GM21515 (cell line): ENCODE measurements around the gene PRR35.
"Not testable (repeated sequence)": the region's sequence is repeated elsewhere in the genome, so short reads cannot be mapped to it uniquely, and the experiment has no call there.

Experiments
- ATAC-seq: cut with Tn5 transposase; IDR thresholded peaks from one replicate; pipeline ENCODE4 v1.9.1; 2021; ENCODE audit not compliant: unreplicated experiment

The PRR35 gene

DNA sequence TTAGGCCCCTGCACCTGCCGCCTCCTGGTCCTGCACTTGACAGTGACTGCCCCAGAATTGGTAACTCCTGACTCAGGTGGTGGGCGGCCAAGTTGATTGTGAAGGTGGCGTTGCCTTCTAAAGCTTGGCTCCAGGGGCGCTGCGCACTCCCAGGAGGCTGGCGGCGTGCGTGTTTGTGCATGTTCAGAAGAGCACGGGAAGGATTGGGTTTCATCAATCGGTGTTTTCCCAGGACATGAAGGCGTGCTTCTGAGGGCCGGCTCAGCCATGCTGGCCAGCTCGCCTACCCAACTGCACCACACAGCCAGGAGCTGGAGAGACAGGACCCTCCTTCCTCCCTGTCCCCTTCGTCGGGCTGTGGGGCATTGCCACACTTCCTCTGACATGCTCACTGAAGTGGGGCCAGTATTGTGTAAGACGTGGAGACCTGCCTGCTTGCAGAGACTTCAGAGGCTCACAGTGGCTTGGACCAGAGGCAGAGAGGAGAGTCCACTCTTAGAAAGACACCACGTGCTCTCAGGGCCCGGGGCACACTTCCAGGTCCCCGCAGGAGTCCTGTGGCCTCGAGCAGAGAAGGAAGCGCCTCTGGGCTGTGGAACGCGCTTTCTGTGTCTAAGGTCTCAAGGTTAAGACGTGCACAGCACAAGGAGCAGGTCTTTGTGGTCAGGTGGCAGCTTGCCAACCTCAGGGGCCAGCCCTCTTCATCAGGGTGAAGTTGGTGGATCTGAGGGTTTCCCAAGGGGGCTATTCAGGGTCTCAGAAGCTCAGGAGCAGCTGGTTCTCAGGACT is 32.5 kb downstream of the PRR35 start:
- no peak for ATAC-seq

GRCh38 chr16:593406-593805 is 33.2 kb downstream of the PRR35 start:
- no peak for ATAC-seq

DNA sequence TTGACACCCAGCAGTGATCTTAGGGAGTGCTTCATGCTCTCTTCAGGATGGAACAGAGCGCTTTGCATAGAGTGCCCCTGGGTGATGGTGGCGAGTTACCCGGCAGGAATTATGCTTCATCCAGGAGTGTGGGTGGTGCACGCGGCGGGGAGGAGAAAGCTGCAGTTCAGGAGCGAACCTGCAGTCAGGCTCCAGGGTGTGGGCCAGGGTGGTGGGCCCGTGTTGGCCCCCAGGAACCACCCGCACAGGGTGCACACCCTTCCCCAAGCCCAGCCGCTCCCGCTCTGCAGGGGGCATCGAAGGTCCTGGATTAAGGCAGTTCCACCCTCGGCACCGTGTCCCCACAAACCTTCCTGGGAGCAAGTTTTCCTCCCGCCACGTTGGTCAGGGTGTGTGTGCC is 33.6 kb downstream of the PRR35 start:
- ATAC-seq: no peak

- no peak for ATAC-seq
Observed at GRCh38 chr16:595094-595528, 34.9 kb downstream of the PRR35 start.

GRCh38 chr16:595942-596735 is 35.9 kb downstream of the PRR35 start:
- no peak for ATAC-seq

- no peak for ATAC-seq
Observed at GRCh38 chr16:596736-597060, 36.5 kb downstream of the PRR35 start.

DNA sequence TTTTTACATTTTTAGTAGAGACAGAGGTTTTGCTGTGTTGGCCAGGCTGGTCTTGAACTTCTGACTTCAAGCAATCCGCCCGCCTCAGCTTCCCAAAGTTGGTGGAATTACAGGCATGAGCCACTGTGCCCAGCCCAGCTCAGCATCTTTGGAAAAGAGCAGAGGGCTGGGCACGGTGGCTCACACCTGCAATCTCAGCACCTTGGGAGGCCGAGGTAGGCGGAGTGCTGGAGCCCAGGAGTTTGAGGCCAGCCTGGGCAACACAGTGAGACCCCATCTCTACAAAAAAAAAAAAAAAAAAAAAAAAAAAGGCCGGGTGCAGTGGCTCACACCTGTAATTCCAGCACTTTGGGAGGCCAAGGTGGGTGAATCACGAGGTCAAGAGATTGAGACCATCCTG is 37.5 kb downstream of the PRR35 start:
- not testable (repeated sequence) for ATAC-seq

DNA sequence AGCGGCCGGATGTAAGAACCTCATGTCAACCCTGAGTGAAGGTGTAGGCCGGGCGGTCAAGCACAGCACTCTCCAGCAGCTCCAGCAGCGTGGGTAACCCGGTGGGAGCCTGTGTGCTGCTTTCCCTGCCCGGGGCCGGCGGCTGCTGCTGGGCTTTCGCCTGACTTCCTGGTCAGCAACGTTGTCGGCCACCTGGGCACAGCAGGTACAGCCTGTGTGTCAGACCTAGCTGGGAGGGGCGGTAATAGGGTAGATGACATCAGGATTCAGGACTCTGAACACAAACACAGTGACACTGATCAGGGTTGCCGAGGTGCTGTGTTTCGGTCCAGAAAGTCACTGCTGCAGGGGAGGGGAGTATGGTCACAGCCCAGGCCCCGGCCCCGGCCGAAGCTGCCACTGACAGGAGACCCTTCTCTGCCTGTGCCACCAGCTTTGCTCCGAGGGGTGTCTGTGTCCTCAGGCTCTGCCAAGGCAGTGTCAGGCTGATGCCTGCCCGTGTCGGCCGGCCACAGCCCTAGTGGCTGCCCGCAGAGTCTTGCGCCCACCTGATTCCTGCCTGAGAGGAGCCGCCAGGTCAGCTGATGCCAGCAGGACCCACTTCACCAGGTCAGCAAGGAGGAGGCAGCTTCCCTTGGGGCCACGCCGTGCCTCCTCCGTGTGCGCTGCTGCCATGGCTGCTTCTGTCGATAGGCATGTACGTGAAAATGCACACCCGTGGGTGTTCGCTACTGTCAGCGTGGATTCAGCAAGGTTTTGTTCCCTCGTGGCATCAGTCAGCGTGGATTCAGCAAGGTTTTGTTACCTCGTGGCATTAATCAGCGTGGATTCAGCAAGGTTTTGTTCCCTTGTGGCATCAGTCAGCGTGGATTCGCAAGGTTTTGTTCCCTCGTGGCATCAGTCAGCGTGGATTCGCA is 38.9 kb downstream of the PRR35 start:
- no peak for ATAC-seq

DNA sequence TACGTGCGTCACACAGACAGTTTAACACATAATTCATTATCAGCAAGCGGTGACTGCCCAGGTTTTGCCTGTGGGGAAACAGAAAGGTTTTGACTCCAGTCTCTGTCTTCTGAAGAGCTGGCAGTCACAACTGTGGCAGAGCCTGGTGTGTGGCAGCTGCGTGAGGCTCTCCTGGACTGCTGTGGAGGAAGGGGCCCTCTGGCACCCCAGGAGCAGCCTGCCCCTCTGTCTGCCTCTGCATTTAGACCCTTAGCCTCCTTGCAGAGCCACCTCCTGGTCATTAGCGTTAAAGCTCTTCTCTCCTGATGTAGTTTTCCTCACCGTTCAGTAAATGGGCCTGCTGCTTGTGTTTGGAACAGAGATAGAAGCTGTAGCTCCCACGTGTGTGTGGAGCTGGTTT is 40.6 kb downstream of the PRR35 start:
- ATAC-seq: no peak

GRCh38 chr16:603933-604332 is 43.7 kb downstream of the PRR35 start:
- no peak for ATAC-seq

GRCh38 chr16:606656-607307 is 46.6 kb downstream of the PRR35 start:
- no peak for ATAC-seq

GRCh38 chr16:608019-608418 is 47.8 kb downstream of the PRR35 start:
- ATAC-seq: no peak

GRCh38 chr16:609316-609715 is 49.1 kb downstream of the PRR35 start:
- no peak for ATAC-seq

GRCh38 chr16:609984-610383 is 49.8 kb downstream of the PRR35 start:
- no peak for ATAC-seq

GRCh38 chr16:610513-611381 is 50.6 kb downstream of the PRR35 start:
- ATAC-seq: no peak

- ATAC-seq: no peak
Observed at GRCh38 chr16:615122-615521, 54.9 kb downstream of the PRR35 start.
